HepG2 (cell line): ENCODE measurements around the gene KLF16. TPM values are rescaled to one million over a fixed set of nuclear protein-coding genes. Genes with fewer than 3 reads are reported as not detected.

Source experiments
- ARHGAP35 ChIP-seq: sonication (generic); formaldehyde crosslinking; IDR thresholded peaks from 2 replicates; pipeline ENCODE4 v1.9.0; 2022; ENCODE audit warnings: mild to moderate bottlenecking, inconsistent platforms, moderate library complexity, missing genetic modification reagents, borderline replicate concordance
- BCL6 ChIP-seq: IDR thresholded peaks from 2 replicates; pipeline ENCODE4 v1.6.1; 2016; ENCODE audit warnings: missing genetic modification reagents, missing compliant biosample characterization
- CSRNP1 ChIP-seq: sonication (generic); formaldehyde crosslinking; IDR thresholded peaks from 2 replicates; pipeline ENCODE4 v1.8.1; 2023; ENCODE audit warnings: mild to moderate bottlenecking, missing genetic modification reagents
- FOXO1 ChIP-seq: sonication (generic); formaldehyde crosslinking; IDR thresholded peaks from 2 replicates; pipeline ENCODE4 v1.4.0; 2020; ENCODE audit warnings: missing genetic modification reagents
- NFAT5 ChIP-seq: sonication (generic); formaldehyde crosslinking; IDR thresholded peaks from 2 replicates; pipeline ENCODE4 v1.4.0; 2020; ENCODE audit warnings: missing genetic modification reagents
- NR2F2 ChIP-seq: IDR thresholded peaks from 2 replicates; pipeline ENCODE4 v1.6.1; 2012; ENCODE audit warnings: low read depth, inconsistent platforms, borderline replicate concordance
- SATB2 ChIP-seq: sonication (generic); formaldehyde crosslinking; IDR thresholded peaks from 2 replicates; pipeline ENCODE4 v1.5.0; 2020; ENCODE audit warnings: missing genetic modification reagents
- SNRNP70 ChIP-seq: fragments of 200-400 bp; formaldehyde crosslinking; IDR thresholded peaks from 2 replicates; pipeline ENCODE4 v1.6.1; 2017; ENCODE audit warnings: mild to moderate bottlenecking, low read depth, low read length, moderate library complexity
- ZBTB20 ChIP-seq: sonication (generic); formaldehyde crosslinking; IDR thresholded peaks from 2 replicates; pipeline ENCODE4 v1.8.1; 2023; ENCODE audit warnings: missing genetic modification reagents, low read depth, mild to moderate bottlenecking, borderline replicate concordance
- ZNF17 ChIP-seq: sonication (generic); formaldehyde crosslinking; IDR thresholded peaks from 2 replicates; pipeline ENCODE4 v1.5.0; 2020; ENCODE audit warnings: mild to moderate bottlenecking, missing genetic modification reagents
- ZNF329 ChIP-seq: sonication (generic); formaldehyde crosslinking; IDR thresholded peaks from 2 replicates; pipeline ENCODE4 v1.9.0; 2021; ENCODE audit warnings: low read depth, mild to moderate bottlenecking, missing genetic modification reagents
- ZNF562 ChIP-seq: sonication (generic); formaldehyde crosslinking; IDR thresholded peaks from 2 replicates; pipeline ENCODE4 v1.8.0; 2022; ENCODE audit warnings: missing genetic modification reagents, borderline replicate concordance
- ZNF609 ChIP-seq: sonication (generic); formaldehyde crosslinking; IDR thresholded peaks from 2 replicates; pipeline ENCODE4 v1.4.0; 2020; ENCODE audit warnings: mild to moderate bottlenecking, missing genetic modification reagents, borderline replicate concordance
- ZNF614 ChIP-seq: IDR thresholded peaks from 2 replicates; pipeline ENCODE4 v1.6.1; 2018; ENCODE audit warnings: missing biosample characterization, missing genetic modification reagents, inconsistent platforms, borderline replicate concordance
- ZNF776 ChIP-seq: sonication (generic); formaldehyde crosslinking; IDR thresholded peaks from 2 replicates; pipeline ENCODE4 v1.4.0; 2020; ENCODE audit warnings: mild to moderate bottlenecking, missing genetic modification reagents
- ZNF83 ChIP-seq: sonication (generic); formaldehyde crosslinking; IDR thresholded peaks from 2 replicates; pipeline ENCODE4 v1.4.0; 2020; ENCODE audit warnings: missing genetic modification reagents, mild to moderate bottlenecking, borderline replicate concordance
- polyA plus RNA-seq, 8 experiments: library from polyadenylated mRNA; depleted of rRNA in 3 of 8; stranded (reverse) in 7 of 8; unstranded in 1 of 8; fragments of >200 nt; fragmentation: Illumina TruSeq in 4 of 8; extraction: Trizol in 4 of 8; gene quantifications; 2 replicates each; pipeline versions ENCODE4 v1.2.1 to v1.2.3, GENCODE V29; 2011 to 2016; ENCODE audit warnings: low read depth in 4 of 8, missing spikeins in 1 of 8, mixed read lengths in 1 of 8; ENCODE audit not compliant: insufficient read depth in 1 of 8
- total RNA-seq, 5 experiments: library from RNA; depleted of rRNA; stranded (reverse); fragments of >200 nt; fragmentation: Illumina TruSeq; extraction: Trizol; gene quantifications; 2 replicates each; pipeline ENCODE4 v1.2.3, GENCODE V29; 2016; ENCODE audit warnings: low read depth in 1 of 5

Gene KLF16
- total and polyA plus RNA-seq, 2 of the 13 experiments (the other 11 are each of a cell fraction or from before 2014, with no cell fraction given): 3.5 to 6.7 TPM

GRCh38 chr19:1875646-1876495 lies 12.5 kb upstream of the KLF16 start (continued):
- TF ChIP-seq NFAT5 (CRISPR knock-in tag) (no peak), ZNF614 (peak; percentile 78; the same call in 1 of the 2 replicates), ZNF83 (CRISPR knock-in tag) (no peak), ZNF329 (CRISPR knock-in tag) (no peak), ARHGAP35 (peak; percentile 41; the same call in 1 of the 2 replicates), SNRNP70 (no peak), BCL6 (CRISPR knock-in tag) (peak; percentile 51; the same call in 1 of the 2 replicates), CSRNP1 (CRISPR knock-in tag) (peak; percentile 48; the same call in 1 of the 2 replicates), ZNF776 (peak; percentile 74; the same call in 1 of the 2 replicates), ZNF562 (CRISPR knock-in tag) (no peak), ZNF17 (no peak), ZNF609 (CRISPR knock-in tag) (peak; percentile 72), FOXO1 (CRISPR knock-in tag) (peak; percentile 70), NR2F2 (no peak), ZBTB20 (no peak), SATB2 (CRISPR knock-in tag) (no peak; the same call in 1 of the 2 replicates)
